Activated CD8-positive, alpha-beta memory T cell treated with anti-CD3 and anti-CD28 coated beads, Interleukin-2, amount 50 U/mL, for 1 hour (primary cell): ENCODE measurements around the gene RYR2.
"Not testable (repeated sequence)": the region's sequence is repeated elsewhere in the genome, so short reads cannot be mapped to it uniquely, and the experiment has no call there.

Experiments used
- DNase-seq: peaks from one replicate; pipeline ENCODE4 v3.0.0-alpha.2; 2020; ENCODE audit errors: extremely low read depth

Gene RYR2

GRCh38 chr1:237249120-237249519, 207.1 kb downstream of the RYR2 start:
- no peak for DNase-seq

- DNase-seq = no peak
Measured at GRCh38 chr1:237250055-237250454, 208.1 kb downstream of the RYR2 start.

GRCh38 chr1:237255071-237255470, 213.1 kb downstream of the RYR2 start:
- no peak for DNase-seq

- no peak for DNase-seq
Measured at GRCh38 chr1:237258871-237259270, 216.9 kb downstream of the RYR2 start.

- no peak for DNase-seq
Measured at GRCh38 chr1:237261198-237261597, 219.2 kb downstream of the RYR2 start.

GRCh38 chr1:237267743-237268142, 225.8 kb downstream of the RYR2 start:
- DNase-seq = no peak

GRCh38 chr1:237269938-237270337, 228.0 kb downstream of the RYR2 start:
- DNase-seq = no peak

- no peak for DNase-seq
Measured at GRCh38 chr1:237270353-237270752, 228.4 kb downstream of the RYR2 start.

GRCh38 chr1:237277994-237278393, 236.0 kb downstream of the RYR2 start:
- DNase-seq = not testable (repeated sequence)

- DNase-seq = no peak
Measured at GRCh38 chr1:237279629-237280028, 237.6 kb downstream of the RYR2 start.

GRCh38 chr1:237281481-237281880, 239.5 kb downstream of the RYR2 start:
- no peak for DNase-seq

GRCh38 chr1:237282208-237282783, 240.3 kb downstream of the RYR2 start:
- no peak for DNase-seq

GRCh38 chr1:237287876-237288521, 246.0 kb downstream of the RYR2 start:
- no peak for DNase-seq

GRCh38 chr1:237293804-237294203, 251.8 kb downstream of the RYR2 start:
- no peak for DNase-seq

- no peak for DNase-seq
Measured at GRCh38 chr1:237296861-237297260, 254.9 kb downstream of the RYR2 start.

GRCh38 chr1:237300642-237301041, 258.7 kb downstream of the RYR2 start:
- DNase-seq = no peak

GRCh38 chr1:237303929-237304328, 261.9 kb downstream of the RYR2 start:
- no peak for DNase-seq

GRCh38 chr1:237306726-237307125, 264.7 kb downstream of the RYR2 start:
- no peak for DNase-seq

- no peak for DNase-seq
Measured at GRCh38 chr1:237309595-237310118, 267.7 kb downstream of the RYR2 start.

- DNase-seq = no peak
Measured at GRCh38 chr1:237316352-237316751, 274.4 kb downstream of the RYR2 start.

GRCh38 chr1:237318748-237319147, 276.8 kb downstream of the RYR2 start:
- DNase-seq = no peak

- DNase-seq = no peak
Measured at GRCh38 chr1:237320890-237321289, 278.9 kb downstream of the RYR2 start.

GRCh38 chr1:237324226-237324625, 282.2 kb downstream of the RYR2 start:
- DNase-seq = no peak

- no peak for DNase-seq
Measured at GRCh38 chr1:237327061-237327460, 285.1 kb downstream of the RYR2 start.
